A673 (cell line): ENCODE data around the gene PLA2G6.

Experiments
- EZH2 ChIP-seq: fragments of 200-600 bp; sonication (generic); IDR thresholded peaks from 2 replicates; pipeline ENCODE4 v1.6.1; 2017; ENCODE audit warnings: borderline replicate concordance, low read depth, mild to moderate bottlenecking, mixed read lengths, antibody characterized with exemption, low read length; ENCODE audit not compliant: poor library complexity, severe bottlenecking
- TF ChIP-seq, protein P1 (sequence below): fragments of 300-800, 200-600 bp; sonication (generic); conservative IDR thresholded peaks from 2 replicates; pipeline ENCODE4 v1.5.1; 2017; ENCODE audit warnings: low read depth, mild to moderate bottlenecking, antibody characterized with exemption, low read length, moderate library complexity, mixed read lengths

DNA sequence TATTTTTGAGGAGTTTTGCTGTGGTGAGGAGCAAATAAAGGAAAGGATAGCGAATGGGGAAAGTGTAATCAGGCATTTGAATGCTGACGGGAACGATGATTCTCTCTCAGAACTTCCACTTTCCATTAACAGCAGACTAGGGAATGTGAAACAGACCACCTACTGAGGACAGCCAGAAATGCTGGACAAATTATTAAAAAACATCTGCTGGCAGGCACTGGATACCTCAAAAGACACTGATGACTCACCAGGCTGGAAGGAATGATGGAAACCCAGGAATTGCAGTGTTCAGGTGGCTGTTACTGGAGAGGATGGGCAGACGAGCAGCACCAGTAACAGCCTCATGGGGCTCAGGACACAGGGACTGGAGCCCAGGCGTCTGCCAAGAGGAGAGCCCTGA, 33.4 kb downstream of the PLA2G6 start:
- TF ChIP-seq, protein P1, sequence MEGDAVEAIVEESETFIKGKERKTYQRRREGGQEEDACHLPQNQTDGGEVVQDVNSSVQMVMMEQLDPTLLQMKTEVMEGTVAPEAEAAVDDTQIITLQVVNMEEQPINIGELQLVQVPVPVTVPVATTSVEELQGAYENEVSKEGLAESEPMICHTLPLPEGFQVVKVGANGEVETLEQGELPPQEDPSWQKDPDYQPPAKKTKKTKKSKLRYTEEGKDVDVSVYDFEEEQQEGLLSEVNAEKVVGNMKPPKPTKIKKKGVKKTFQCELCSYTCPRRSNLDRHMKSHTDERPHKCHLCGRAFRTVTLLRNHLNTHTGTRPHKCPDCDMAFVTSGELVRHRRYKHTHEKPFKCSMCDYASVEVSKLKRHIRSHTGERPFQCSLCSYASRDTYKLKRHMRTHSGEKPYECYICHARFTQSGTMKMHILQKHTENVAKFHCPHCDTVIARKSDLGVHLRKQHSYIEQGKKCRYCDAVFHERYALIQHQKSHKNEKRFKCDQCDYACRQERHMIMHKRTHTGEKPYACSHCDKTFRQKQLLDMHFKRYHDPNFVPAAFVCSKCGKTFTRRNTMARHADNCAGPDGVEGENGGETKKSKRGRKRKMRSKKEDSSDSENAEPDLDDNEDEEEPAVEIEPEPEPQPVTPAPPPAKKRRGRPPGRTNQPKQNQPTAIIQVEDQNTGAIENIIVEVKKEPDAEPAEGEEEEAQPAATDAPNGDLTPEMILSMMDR: no peak
- no peak for TF ChIP-seq EZH2
